ENCODE measurements around the gene SGCD.

The SGCD gene

DNA sequence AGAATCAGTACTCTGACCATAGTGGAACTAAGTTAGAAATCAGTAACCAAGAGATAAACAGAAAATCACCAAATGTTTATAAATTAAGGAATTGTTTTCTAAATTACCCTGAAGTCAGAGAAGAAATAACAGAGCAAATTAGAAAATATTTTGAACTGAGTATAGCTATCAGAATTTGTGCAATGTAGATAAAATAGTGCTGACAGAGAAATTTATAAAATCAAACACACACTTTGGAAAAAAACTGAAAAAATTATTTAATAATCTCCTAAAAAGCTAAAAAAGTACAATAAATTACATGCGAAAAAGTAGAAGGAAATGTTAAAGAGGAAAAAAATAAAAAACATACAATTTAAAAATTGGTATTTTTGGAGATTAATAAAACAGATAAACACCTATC lies 486.0 kb downstream of the SGCD start:
- no peak for DNase-seq

DNA sequence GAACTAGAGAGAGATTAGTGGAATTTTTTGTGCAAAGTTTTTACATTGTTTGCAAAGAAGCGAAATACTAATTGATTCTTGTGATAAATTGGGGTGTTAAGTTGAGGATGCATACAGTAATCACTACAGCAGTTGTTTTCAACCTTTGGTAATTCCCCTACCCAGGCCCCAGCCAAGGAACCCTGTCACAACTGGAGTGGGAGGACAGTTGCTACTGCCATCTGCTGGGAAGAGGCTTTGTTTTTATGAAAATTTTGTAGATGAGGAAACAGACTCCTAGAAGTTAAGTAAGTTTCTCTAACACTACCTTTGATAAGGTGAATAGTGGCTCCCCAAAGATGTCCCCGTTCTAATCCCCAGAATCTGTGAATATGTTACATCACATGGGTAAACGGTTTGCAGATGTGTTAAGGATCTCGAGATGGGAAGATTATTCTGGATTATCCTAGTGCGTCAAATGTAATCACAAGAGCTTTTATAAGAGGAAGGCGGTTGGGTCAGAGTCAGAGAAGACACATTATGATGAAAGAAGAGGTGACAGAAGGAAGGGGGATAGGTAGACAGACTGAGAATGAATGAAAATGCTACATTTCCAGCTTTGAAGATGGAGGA lies 489.1 kb downstream of the SGCD start:
- peak; percentile 44 for DNase-seq
